HepG2 (cell line): Measurements from ENCODE around the gene NUCB1. TPM values are rescaled to one million over a fixed set of nuclear protein-coding genes. Genes with fewer than 3 reads are reported as not detected.

Experiments
- ATAD3A ChIP-seq: sonication (generic); formaldehyde crosslinking; IDR thresholded peaks from 2 replicates; pipeline ENCODE4 v1.4.0; 2020; ENCODE audit warnings: missing genetic modification reagents
- HCFC1 ChIP-seq: fragments of 150-350 bp; IDR thresholded peaks from 2 replicates; pipeline ENCODE4 v1.6.1; 2014; ENCODE audit warnings: low read depth, low read length
- IKZF1 ChIP-seq: fragments of 450-650 bp; IDR thresholded peaks from 2 replicates; pipeline ENCODE4 v1.7.1; 2016
- JARID2 ChIP-seq: sonication (generic); formaldehyde crosslinking; IDR thresholded peaks from 2 replicates; pipeline ENCODE4 v1.8.1; 2023; ENCODE audit warnings: missing genetic modification reagents, inconsistent platforms; ENCODE audit not compliant: insufficient replicate concordance
- JDP2 ChIP-seq: sonication (generic); formaldehyde crosslinking; IDR thresholded peaks from 2 replicates; pipeline ENCODE4 v1.8.1; 2022; ENCODE audit warnings: missing genetic modification reagents, borderline replicate concordance
- KLF16 ChIP-seq, 2 experiments: sonication (generic) in 1 of 2; formaldehyde crosslinking in 1 of 2; IDR thresholded peaks; 2 replicates each; pipeline versions ENCODE4 v1.6.1 to v1.8.0; 2016 to 2023; ENCODE audit warnings: missing genetic modification reagents in 2 of 2, missing compliant biosample characterization in 1 of 2
- NCOR1 ChIP-seq: fragments of 200-600 bp; sonication (generic); IDR thresholded peaks from 2 replicates; pipeline ENCODE4 v1.7.0; 2017; ENCODE audit warnings: antibody characterized with exemption, low read length, borderline replicate concordance
- NFRKB ChIP-seq: fragments of 450-650 bp; IDR thresholded peaks from 2 replicates; pipeline ENCODE4 v1.6.1; 2017
- RORA ChIP-seq: sonication (generic); formaldehyde crosslinking; IDR thresholded peaks from 2 replicates; pipeline ENCODE4 v1.5.0; 2020; ENCODE audit warnings: mild to moderate bottlenecking, missing genetic modification reagents, moderate library complexity
- SPEN ChIP-seq: sonication (generic); formaldehyde crosslinking; IDR thresholded peaks from 2 replicates; pipeline ENCODE4 v1.5.1; 2020; ENCODE audit warnings: low read depth, mild to moderate bottlenecking, missing genetic modification reagents
- SYNCRIP ChIP-seq: fragments of 200-400 bp; formaldehyde crosslinking; IDR thresholded peaks from 2 replicates; pipeline ENCODE4 v1.6.1; 2018; ENCODE audit warnings: mild to moderate bottlenecking, low read depth, low read length; ENCODE audit not compliant: insufficient read depth
- TBP ChIP-seq: sonication (generic); formaldehyde crosslinking; IDR thresholded peaks from 2 replicates; pipeline ENCODE4 v1.5.0; 2020; ENCODE audit warnings: missing genetic modification reagents
- YEATS4 ChIP-seq: sonication (generic); formaldehyde crosslinking; IDR thresholded peaks from 2 replicates; pipeline ENCODE4 v1.4.0; 2020; ENCODE audit warnings: missing genetic modification reagents, borderline replicate concordance
- ZMYM3 ChIP-seq: sonication (generic); formaldehyde crosslinking; IDR thresholded peaks from 2 replicates; pipeline ENCODE4 v1.5.1; 2020; ENCODE audit warnings: mild to moderate bottlenecking, missing genetic modification reagents
- ZNF224 ChIP-seq: sonication (generic); formaldehyde crosslinking; IDR thresholded peaks from 2 replicates; pipeline ENCODE4 v1.5.0; 2020; ENCODE audit warnings: mild to moderate bottlenecking, missing genetic modification reagents
- ZNF230 ChIP-seq: sonication (generic); formaldehyde crosslinking; IDR thresholded peaks from 2 replicates; pipeline ENCODE4 v1.4.0; 2020; ENCODE audit warnings: mild to moderate bottlenecking, missing genetic modification reagents
- ZNF260 ChIP-seq: sonication (generic); formaldehyde crosslinking; IDR thresholded peaks from 2 replicates; pipeline ENCODE4 v1.4.0; 2020; ENCODE audit warnings: missing genetic modification reagents, low read depth, mild to moderate bottlenecking, borderline replicate concordance
- ZNF570 ChIP-seq: sonication (generic); formaldehyde crosslinking; IDR thresholded peaks from 2 replicates; pipeline ENCODE4 v1.4.0; 2020; ENCODE audit warnings: mild to moderate bottlenecking, missing genetic modification reagents, borderline replicate concordance
- ZNF660 ChIP-seq: sonication (generic); formaldehyde crosslinking; IDR thresholded peaks from 2 replicates; pipeline ENCODE4 v1.5.1; 2020; ENCODE audit warnings: mild to moderate bottlenecking, low read depth, missing genetic modification reagents, borderline replicate concordance
- polyA plus RNA-seq, 8 experiments: library from polyadenylated mRNA; depleted of rRNA in 3 of 8; stranded (reverse) in 7 of 8; unstranded in 1 of 8; fragments of >200 nt; fragmentation: Illumina TruSeq in 4 of 8; extraction: Trizol in 4 of 8; gene quantifications; 2 replicates each; pipeline versions ENCODE4 v1.2.1 to v1.2.3, GENCODE V29; 2011 to 2016; ENCODE audit warnings: low read depth in 4 of 8, missing spikeins in 1 of 8, mixed read lengths in 1 of 8; ENCODE audit not compliant: insufficient read depth in 1 of 8
- total RNA-seq, 5 experiments: library from RNA; depleted of rRNA; stranded (reverse); fragments of >200 nt; fragmentation: Illumina TruSeq; extraction: Trizol; gene quantifications; 2 replicates each; pipeline ENCODE4 v1.2.3, GENCODE V29; 2016; ENCODE audit warnings: low read depth in 1 of 5
- TF ChIP-seq, protein P1 (sequence below): sonication (generic); formaldehyde crosslinking; IDR thresholded peaks from 2 replicates; pipeline ENCODE4 v1.9.0; 2022; ENCODE audit warnings: missing genetic modification reagents, mild to moderate bottlenecking, borderline replicate concordance
- TF ChIP-seq, protein P2 (sequence below): sonication (generic); formaldehyde crosslinking; IDR thresholded peaks from 2 replicates; pipeline ENCODE4 v1.4.0; 2020; ENCODE audit warnings: missing genetic modification reagents
- TF ChIP-seq, protein P3 (sequence below): sonication (generic); formaldehyde crosslinking; IDR thresholded peaks from 2 replicates; pipeline ENCODE4 v1.5.1; 2020; ENCODE audit warnings: mild to moderate bottlenecking, missing genetic modification reagents, borderline replicate concordance

Gene NUCB1
- total and polyA plus RNA-seq, 2 of the 13 experiments (the other 11 are each of a cell fraction or from before 2014, with no cell fraction given), result 82.3 to 106 TPM

DNA sequence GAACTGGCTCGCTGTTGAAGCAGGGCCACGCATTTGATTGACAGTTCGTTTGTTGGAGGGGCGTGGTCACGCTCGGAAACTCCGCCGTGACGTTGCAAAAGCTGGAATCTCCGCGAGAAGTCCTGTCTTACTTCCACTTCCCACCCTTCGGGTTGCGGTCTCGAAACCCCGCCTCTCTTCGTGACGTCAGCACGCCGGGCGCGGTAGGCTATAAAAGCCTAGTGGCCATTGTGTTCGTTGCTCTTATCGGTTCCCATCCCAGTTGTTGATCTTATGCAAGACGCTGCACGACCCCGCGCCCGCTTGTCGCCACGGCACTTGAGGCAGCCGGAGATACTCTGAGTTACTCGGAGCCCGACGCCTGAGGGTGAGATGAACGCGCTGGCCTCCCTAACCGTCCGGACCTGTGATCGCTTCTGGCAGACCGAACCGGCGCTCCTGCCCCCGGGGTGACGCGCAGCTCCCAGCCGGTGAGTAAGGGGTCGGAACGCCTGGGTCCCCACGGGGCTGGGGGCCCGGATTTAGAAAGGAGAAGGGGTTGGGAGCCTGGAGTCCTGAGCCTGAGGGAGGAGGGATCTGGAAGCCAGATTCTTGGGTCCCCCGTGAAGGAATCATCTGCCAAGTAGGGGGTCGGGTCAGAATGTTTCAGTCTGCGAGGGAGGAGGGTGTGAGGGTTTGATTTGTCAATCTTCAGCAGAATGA is 27.8 kb upstream of the NUCB1 start, which contains the start of gene PPP1R15A (continued):
- TF ChIP-seq, protein P1, sequence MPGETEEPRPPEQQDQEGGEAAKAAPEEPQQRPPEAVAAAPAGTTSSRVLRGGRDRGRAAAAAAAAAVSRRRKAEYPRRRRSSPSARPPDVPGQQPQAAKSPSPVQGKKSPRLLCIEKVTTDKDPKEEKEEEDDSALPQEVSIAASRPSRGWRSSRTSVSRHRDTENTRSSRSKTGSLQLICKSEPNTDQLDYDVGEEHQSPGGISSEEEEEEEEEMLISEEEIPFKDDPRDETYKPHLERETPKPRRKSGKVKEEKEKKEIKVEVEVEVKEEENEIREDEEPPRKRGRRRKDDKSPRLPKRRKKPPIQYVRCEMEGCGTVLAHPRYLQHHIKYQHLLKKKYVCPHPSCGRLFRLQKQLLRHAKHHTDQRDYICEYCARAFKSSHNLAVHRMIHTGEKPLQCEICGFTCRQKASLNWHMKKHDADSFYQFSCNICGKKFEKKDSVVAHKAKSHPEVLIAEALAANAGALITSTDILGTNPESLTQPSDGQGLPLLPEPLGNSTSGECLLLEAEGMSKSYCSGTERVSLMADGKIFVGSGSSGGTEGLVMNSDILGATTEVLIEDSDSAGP (CRISPR knock-in tag), result peak; percentile 89
- TF ChIP-seq, protein P2, sequence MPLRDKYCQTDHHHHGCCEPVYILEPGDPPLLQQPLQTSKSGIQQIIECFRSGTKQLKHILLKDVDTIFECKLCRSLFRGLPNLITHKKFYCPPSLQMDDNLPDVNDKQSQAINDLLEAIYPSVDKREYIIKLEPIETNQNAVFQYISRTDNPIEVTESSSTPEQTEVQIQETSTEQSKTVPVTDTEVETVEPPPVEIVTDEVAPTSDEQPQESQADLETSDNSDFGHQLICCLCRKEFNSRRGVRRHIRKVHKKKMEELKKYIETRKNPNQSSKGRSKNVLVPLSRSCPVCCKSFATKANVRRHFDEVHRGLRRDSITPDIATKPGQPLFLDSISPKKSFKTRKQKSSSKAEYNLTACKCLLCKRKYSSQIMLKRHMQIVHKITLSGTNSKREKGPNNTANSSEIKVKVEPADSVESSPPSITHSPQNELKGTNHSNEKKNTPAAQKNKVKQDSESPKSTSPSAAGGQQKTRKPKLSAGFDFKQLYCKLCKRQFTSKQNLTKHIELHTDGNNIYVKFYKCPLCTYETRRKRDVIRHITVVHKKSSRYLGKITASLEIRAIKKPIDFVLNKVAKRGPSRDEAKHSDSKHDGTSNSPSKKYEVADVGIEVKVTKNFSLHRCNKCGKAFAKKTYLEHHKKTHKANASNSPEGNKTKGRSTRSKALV (CRISPR knock-in tag), result peak; percentile 14; the same call in 1 of the 2 replicates
- TF ChIP-seq ZNF660 (CRISPR knock-in tag) (no peak), RORA (CRISPR knock-in tag) (no peak), NCOR1 (peak; percentile 68), ZNF570 (CRISPR knock-in tag) (no peak), KLF16 (CRISPR knock-in tag; IDR thresholded peaks at IDR 0.05) (peak in 1 of 2 experiments; percentile 80; a peak in 2 of 4 replicates), TBP (CRISPR knock-in tag) (no peak), ZNF230 (CRISPR knock-in tag) (no peak), IKZF1 (no peak), YEATS4 (CRISPR knock-in tag) (peak; percentile 37; the same call in 1 of the 2 replicates), SYNCRIP (no peak), JARID2 (CRISPR knock-in tag) (no peak), NFRKB (no peak), ZNF224 (CRISPR knock-in tag) (no peak), ATAD3A (CRISPR knock-in tag) (no peak), ZMYM3 (CRISPR knock-in tag) (no peak), HCFC1 (peak; percentile 50), ZNF260 (CRISPR knock-in tag) (no peak), SPEN (CRISPR knock-in tag) (peak; percentile 37; the same call in 1 of the 2 replicates), JDP2 (CRISPR knock-in tag) (no peak)
- TF ChIP-seq, protein P3, sequence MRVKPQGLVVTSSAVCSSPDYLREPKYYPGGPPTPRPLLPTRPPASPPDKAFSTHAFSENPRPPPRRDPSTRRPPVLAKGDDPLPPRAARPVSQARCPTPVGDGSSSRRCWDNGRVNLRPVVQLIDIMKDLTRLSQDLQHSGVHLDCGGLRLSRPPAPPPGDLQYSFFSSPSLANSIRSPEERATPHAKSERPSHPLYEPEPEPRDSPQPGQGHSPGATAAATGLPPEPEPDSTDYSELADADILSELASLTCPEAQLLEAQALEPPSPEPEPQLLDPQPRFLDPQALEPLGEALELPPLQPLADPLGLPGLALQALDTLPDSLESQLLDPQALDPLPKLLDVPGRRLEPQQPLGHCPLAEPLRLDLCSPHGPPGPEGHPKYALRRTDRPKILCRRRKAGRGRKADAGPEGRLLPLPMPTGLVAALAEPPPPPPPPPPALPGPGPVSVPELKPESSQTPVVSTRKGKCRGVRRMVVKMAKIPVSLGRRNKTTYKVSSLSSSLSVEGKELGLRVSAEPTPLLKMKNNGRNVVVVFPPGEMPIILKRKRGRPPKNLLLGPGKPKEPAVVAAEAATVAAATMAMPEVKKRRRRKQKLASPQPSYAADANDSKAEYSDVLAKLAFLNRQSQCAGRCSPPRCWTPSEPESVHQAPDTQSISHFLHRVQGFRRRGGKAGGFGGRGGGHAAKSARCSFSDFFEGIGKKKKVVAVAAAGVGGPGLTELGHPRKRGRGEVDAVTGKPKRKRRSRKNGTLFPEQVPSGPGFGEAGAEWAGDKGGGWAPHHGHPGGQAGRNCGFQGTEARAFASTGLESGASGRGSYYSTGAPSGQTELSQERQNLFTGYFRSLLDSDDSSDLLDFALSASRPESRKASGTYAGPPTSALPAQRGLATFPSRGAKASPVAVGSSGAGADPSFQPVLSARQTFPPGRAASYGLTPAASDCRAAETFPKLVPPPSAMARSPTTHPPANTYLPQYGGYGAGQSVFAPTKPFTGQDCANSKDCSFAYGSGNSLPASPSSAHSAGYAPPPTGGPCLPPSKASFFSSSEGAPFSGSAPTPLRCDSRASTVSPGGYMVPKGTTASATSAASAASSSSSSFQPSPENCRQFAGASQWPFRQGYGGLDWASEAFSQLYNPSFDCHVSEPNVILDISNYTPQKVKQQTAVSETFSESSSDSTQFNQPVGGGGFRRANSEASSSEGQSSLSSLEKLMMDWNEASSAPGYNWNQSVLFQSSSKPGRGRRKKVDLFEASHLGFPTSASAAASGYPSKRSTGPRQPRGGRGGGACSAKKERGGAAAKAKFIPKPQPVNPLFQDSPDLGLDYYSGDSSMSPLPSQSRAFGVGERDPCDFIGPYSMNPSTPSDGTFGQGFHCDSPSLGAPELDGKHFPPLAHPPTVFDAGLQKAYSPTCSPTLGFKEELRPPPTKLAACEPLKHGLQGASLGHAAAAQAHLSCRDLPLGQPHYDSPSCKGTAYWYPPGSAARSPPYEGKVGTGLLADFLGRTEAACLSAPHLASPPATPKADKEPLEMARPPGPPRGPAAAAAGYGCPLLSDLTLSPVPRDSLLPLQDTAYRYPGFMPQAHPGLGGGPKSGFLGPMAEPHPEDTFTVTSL (CRISPR knock-in tag), result no peak; the same call in 1 of the 2 replicates
